ENCODE data around the gene IL18BP.

The IL18BP gene

DNA sequence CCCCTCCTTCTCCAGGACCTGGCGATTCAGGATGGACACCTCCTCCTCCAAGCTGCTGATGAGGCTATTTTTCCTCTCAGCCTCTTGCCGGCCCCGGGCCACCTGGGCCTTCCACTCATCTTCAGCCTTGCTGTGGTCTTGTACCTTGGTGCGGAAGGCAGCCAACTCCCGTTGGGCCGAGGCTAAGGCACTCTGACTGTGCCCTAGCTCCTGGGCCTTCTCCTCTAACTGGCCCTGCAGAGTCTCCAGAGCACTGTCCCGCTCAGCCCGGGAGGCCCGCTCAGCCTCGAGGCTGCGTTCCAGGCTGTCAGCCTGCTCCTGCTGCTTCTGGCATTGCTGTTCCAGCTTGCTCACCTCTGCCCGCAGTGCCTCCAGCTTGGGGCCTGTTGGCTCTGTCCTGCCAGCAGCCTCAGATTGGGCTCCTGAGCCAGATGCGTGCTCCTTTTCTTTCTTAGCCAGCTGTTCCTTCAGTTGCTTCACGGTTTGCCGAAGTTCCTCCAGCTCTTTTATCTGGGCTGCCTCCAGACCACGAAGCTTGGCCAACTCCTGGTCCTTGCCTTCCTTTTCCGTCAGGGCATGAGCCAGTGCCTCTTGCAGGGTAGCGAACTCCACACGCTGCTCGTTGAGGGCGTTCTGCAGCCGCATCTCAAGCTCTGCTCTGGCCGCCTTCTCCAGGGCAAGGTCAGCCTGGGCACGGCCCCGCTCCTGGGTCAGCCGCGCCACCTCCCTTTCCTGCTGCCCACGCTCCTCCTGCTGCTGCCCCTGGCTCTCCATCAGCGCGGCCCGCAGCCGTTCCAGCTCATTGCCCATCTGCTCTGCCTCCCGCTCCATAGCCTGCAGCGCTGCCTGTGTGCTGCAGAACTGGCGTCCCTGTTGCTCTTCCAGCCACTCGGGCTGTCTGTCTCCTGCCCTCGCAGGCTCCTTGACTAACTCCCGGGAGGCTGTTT is 15.3 kb downstream of the IL18BP start:
- no peak for DNase-seq

DNA sequence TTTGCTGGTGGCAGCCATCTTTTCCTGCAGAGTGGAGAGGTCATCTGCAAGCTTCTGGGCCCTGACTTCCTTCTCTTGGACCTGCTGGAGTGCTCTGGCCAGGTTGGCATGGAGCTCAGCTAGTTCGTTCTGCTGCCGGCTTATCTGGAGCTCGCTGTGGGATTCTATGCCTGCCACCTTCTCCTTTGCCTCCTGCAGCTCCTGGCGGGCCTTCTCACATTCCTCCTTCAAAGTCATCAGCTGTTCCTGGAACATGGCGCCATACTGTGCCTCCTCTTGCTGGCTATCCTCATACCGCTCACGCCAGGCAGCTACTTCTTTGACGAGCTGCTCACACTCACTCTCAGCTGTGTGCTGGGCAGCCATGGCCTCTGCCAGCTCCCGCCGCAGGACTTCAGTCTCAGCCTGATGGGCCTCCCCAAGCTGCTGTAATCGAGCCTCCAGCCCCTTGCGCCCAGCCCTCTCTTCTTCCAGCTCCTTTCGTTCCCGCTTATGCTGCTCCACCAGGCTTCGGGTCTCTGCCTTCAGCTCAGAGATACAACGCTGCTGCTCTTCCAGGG is 16.1 kb downstream of the IL18BP start:
- DNase-seq: no peak

DNA sequence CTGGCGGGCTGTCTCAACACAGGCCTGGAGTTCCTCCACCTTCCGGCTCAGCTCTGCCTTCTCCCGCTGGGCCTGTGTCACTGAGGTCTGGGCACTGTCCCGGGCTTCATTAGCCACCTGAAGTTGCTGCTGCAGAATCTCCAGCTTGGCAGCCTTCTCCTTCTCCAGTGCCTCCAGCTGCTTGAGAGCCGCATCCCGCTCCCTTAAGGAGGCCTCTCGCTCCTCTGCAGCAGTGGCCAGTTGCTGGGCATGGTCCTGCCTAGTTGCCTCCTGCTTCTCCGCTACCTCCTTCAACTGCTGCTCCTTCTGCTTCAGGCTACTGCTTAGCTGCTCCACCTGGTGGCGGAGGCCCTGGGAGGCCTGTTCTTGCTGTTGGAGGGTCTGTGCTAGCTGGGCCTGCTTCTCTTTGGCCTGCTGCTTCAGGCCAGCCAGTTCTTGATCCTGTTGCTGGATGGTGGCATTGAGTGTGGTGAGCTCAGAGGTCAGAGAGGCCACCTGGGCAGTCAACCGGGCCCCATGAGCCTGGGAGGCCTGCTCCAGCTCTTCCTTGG is 16.9 kb downstream of the IL18BP start:
- no peak for DNase-seq

DNA sequence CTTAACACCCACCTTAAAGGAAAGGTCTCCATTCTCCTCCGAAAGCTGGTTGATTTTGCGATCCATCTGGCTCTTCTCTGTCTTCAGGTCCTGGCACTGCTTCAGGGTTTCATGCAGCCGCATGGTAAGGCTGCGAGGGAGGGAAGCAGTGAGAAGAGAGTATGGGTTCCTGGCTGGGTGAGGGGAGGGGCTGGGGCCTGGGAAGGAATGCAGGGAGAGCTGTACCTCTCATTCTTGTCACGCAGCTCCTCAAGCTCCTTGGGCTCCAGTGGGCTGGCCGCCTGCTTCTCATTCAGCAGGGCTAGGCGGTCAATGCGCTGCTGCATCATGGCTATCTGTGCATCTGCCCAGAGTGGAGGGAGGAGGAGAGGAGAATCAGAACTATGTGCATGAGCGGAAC is 19.5 kb downstream of the IL18BP start:
- no peak for DNase-seq

DNA sequence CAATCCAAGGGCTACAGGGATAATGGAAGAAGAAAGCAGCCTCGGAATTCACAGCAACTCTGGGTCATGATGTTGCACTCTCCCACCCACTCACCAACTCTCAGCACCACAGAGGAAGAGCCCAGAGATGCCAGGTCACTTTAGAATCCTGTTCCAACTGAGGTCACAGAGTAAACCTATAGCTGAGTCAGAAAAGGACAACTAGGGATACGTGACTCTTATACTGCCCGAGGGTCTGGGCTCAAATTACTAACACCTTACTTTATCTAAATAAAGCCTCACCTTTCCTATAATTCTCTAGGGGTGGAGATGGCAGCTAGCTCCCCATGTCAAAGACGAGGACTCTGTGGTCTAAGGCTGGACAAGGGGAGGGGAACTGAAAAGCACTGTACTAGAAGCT is 24.6 kb downstream of the IL18BP start:
- no peak for DNase-seq

DNA sequence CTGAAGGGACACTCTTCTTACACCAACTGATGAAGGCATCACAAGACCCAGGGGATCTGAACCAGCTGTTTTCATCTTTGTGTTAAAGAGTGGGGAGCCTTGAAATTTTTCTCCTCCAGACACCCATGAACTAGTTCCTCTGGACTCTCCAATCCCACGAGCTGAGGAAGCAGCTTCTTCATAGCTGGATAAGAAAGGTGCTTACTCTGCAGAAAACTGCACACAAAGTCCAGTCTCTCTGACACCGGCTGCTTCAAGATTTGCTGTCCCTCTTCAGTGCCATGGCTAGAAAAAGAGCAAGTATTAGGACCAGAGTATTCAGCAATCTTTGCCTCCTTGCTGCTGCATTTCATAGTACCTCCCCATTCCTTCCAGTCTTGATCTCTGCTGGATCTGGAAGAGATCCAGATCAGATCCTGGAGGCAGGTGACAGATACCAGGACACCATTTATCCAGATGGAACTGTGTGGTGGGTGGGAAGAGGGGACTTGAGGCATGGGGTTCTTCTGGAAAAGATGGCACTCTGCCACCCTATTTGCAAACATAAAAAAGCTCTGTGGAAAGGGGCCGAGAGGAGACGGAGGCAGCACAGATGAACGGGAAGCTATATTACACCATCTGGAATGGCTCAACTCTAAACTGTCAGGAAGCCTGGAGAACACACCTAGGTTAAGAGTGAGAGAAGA is 25.5 kb downstream of the IL18BP start:
- DNase-seq: no peak

DNA sequence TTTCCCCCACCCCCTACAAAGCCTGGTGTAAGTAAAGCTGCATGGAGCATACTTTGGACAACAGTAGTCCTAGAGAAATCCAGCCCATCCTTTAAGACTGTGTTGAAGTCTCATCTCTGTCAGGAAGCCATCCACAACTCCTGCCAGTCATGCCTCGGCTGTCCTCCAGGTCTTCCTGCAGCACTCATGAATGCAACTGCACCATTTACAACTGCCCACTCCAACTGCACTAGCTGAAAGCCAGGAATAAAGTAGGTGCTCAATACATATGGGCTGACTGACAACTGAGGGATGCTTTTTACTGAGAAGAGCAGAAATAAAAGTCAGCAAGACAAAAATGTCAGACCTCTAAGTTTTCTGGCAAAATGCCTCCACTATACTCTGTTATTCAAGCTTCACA is 27.4 kb downstream of the IL18BP start:
- no peak for DNase-seq

DNA sequence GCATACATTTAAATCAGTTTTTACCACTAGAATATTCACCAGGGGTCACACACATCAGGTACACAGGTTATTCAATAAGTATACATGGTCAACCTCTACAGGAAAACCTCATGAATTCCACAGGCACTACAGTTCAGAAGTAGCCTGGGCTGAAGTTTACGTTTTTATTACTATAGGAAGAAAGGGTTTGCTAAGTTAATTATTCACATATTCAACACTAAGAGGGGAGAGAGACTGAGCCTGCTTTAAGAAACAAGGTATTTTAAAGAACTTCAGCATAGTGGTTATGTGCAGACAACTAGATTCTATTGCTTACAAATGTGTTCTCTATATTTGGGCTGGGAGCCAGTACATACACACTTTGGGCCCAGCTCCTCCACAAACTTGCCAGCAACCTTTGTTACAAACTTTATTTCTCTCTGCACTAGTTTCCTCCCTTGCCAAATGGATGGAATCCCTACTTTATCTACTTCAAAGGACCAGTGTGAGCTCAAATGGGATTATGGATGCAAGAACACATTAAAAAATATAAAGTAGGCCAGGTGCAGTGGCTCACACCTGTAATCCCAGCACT is 31.9 kb downstream of the IL18BP start:
- no peak for DNase-seq

DNA sequence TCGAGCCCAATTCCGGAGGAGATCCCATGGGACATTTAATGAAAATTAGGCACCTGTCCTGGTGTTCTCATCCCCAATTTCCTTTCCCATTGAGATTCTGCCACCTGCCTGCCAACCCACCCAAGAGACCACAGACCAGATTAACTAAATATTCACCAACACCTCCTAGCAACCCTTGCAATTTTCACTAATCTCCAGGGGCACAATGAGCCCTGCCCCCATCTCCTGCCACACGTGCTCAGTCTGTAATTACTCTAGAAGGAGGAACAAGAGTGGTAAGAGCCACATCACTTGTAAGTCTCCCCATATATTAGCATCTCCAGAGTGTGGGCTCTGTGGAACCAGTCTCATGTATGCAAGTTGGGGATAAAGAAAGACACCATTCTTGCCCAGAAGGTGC is 38.0 kb downstream of the IL18BP start:
- DNase-seq: no peak

DNA sequence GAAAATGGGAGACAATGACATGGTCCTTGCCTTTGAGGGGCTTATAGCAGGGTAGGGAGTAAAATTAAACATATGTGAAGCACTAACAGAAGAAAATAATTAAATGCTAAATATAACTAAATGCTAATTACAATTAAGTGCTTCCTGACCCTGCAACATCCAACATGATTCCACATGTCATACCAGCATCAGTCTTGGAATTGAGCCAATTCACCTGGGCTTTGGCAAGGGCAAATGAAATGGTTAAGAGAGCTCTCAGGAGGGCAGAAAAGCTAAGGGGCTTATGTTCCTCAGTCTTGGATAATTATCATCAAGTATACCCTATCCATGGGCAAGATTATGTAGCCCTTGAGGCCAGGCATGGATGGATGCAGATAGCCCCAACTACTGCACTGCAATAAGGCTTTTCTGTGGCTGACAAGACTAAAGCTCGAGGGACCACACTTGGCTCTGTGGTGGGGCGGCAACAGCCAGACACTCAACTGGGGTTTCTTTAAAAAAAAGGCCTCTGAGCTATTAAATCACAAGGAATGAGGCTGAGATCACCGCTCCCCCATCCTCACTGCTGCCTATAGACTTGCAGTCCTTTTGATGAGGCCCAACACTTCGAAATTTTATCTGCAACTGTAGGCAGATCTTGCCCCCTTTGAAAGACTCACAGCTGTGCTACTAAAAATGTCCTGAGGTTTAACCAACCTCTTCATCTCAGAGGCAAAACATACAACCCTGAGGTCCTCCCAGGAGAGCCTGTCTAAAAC is 39.0 kb downstream of the IL18BP start:
- DNase-seq: no peak

DNA sequence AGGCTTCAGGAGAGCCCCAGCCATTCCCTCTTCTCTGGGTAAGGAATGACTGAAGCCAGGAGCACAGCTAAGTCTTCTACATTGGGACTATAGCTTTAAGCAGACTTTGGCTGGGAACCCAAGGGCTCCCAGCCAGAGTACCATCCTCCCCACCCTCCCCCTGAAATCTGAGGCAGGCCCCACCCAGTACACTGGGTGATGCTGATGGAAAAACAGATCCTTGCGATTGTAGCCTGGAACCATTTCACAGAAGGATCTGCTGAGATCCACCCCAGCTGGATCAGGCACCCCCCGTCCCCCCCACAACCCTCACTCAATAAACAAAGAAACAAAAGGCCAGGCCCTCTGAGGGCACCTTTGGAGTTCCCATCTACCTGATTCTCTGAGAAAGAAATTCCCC is 39.8 kb downstream of the IL18BP start:
- DNase-seq: no peak

DNA sequence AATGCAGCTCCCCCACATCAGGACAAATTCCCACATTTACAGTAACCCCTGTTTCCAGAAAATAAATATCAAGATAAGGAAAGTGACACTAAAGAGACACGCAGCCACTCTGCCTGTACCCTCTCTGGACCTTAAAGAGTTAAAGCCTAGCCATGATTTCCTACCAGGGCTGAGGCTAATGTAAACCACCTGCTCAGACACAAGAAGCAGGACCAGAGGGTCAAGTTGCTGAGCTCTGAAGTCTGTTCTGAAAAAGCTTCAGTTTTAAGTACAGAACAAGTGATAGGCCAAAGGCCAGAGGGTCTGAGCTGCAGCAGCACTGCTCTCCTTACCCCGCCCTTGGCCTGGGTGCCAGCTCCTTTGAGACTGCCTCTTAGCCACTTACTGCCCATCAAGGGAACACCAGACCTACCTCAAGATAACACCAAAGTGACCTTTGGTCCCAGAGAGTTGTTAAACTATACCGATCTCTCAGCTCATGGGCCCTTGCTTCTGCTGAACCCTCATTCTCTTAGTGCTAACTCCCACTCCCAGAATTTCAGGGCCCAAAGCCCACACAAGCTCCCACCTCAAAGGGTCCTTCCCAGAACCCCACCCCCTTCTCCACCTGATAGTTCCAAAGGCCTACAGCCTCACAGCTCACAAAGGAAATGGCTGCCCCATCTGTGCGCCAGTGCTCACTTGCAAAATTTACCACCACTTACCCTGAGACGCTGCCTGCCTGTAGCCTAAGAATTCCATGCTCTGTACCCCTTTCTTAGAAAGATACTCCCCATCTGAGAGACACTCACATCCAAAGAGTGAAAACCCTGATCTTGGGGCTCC is 40.5 kb downstream of the IL18BP start:
- DNase-seq: no peak

DNA sequence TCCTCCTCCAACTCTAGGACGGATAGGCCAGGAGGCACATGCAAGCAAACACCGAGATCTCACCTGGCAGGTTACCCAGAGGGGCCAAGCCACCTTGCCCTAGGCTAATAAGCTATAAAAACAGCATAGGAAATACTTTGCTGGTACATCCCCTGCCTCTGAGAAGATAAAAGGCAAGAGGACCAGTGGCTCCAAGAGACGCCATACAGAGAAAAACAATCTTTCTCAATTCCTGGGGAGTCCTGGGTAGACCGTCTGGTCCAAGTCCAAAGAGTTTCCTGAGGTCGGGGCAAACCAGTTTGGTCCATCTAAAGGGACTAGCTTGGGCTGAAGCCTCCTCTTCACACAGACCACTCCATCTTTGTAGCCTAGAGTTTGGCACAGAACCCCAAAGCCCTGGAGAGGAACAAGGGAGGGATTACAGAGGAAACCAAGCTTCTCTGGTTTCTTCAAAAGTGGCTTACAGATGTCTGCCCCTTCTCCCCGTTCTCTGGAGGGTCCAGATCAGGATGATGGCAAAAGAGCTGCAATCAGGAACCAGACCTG is 41.2 kb downstream of the IL18BP start:
- DNase-seq: no peak

DNA sequence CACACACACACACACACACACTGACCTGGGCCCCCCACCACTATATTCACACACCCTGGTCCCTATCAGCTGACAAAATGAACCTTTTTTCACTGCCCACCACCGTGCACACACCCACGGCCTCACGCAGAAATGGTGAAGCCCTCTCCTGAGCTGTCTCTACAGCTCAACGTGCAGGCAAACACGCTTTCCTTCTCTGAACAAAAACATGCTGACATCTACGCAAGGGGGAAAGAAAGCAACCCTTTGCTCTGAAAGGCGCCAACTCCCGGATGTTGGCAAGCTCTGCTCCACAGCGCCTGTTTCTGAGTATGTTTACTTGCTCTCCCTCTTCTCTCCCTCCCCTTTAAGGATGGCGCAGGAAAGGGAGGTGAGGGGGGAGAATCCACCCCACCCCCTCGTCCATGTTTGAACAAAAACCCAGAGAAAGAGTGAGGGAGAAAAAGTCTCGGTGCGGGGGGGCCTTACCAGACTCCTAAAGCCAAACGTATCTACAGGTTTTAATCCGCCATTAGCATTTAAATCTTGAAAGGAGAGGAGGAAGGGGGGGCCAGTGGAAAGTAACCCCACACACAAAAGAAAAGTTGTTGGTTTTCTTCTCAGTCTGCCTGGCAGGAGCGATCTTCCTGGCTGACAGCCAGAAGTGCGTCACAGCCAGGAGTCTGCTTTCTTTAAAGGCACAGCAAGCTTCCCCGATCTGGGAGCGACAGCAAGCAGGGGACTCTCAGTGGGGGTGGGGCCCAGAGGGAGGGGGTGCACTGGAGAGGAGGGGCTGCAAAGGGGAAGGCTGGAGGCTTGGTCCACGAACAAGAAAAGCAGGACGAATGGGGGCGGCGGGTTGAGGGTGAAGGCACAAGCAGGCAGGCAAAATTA is 42.0 kb downstream of the IL18BP start:
- DNase-seq: peak; percentile 73

DNA sequence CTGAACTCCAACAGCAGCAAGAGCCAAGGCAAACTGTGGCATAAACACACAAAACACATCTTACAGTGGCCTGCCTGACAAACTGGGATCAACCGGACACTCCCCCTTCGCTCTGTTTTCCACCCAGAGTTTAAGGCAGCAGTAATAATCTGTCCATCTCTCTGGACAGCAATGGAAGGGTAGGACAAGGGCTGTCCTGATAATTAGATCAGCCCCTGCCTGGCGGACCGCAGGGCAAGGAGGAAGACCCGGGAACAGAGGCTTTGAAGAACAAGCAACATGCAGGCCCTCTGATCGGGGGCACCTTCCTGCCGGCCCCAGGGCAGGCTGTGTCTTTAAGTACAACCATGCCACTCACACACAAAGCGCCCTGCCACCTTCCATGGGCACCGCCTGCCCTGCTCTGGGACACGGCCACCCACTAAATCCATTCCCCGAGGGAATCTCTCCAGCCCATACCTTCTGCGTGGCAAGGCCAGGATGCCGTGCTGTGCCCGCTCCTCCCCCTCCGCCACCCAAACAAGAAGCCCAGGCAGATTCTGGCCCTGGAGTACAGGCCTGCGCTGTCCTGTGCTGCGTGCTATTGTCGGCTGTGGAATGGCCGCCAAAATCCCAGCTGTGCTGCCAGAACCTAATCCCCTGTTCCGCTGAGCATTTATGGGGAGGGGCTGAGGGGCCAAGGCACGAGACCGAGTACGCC is 42.8 kb downstream of the IL18BP start:
- no peak for DNase-seq

DNA sequence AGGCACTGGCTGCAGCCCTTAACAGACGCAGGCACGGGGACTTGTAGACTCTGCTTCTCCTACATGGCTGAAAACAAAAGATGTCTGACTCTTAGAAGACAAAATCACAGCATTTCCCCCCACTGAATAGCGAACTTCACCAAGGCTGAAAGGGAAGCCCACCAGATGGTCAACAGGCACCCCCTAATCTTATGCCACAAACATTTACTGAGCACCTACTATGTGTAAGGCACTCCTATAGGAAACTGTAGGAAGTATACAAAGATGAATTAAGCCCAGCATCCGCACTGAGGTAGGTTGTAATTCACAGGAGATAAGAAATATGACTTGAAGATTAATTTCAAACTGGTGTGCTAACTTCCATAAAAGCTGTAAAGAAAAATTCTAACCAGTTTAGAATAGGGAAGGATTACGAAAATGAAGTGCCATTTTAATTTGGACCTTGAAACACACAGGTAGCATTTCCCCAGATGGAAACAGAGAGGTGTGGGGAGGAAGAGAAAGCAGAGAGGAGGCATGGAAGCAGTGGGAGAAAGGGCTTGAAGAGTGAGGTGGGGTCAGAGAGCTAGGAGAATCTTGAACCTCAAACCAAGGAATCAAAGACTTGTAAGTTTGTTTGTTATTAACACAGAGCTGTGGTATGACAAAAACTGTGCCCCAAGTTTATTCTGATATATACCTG is 43.5 kb downstream of the IL18BP start:
- no peak for DNase-seq

DNA sequence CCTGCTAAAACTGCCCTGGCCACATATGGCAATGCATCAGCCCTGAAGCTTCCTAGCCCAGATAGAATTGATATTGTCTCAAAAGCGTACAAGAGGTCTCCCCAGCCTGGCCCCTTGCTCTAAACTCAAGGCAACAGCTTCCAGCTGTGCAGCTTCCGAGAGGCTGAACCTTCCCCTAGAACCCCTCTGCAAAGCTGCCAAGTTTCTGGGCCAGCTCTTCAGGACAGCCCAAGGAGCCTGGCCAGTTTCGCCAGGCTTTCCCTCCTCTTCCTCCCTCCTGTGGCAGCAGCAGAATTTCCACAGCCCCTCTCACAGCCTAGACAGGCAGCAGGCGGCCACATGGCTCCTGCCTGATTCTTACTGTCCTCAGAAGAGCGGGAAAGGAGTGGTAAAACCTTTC is 47.1 kb downstream of the IL18BP start:
- no peak for DNase-seq

DNA sequence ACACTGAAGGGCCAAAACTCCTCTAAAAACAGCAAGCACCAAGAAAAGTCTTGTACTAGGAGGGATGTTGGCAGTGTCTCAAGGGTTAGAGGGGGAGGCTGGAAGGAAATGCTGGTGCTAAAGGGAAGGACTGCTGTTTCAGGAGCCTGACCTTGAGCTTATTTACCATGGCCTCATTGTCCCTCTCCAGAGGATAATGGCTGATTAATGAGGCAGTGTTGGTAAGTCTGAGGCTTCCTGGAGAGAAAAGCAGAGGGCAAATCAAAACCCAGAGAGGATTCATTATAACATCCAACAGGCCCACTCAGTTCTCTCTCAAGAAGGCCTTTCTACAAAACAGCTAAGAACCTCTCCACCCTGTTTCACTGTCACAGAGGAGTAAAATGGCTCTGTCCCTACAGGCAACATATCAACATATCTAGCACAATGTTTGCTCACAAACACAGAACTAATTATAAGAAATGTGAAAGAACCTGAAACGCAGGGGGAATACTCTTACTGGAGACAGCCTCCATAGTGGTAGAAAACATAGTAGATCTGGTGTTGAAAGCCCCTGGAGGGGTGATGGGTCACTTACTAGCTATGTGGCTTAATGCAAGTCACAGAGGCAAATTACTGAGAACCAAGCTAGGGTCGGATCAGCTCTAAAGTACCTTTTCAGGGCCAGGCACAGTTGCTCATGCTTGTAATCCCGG is 50.2 kb downstream of the IL18BP start:
- no peak for DNase-seq
